PFSK-1 (cell line): ENCODE results near the gene KMT2C.

ENCODE experiments used
- POLR2AphosphoS5 ChIP-seq: IDR thresholded peaks from 2 replicates; pipeline ENCODE4 v1.6.1; 2012; ENCODE audit warnings: low read depth, mild to moderate bottlenecking, control low read depth, low read length, moderate library complexity
- TF ChIP-seq, protein P1 (sequence below), 2 experiments: IDR thresholded peaks; 2 replicates each; pipeline versions ENCODE4 v1.6.1 to v1.8.0; 2011 to 2012; ENCODE audit warnings: low read depth in 2 of 2, low read length in 2 of 2, control low read depth in 1 of 2, inconsistent platforms in 1 of 2, mild to moderate bottlenecking in 1 of 2, moderate library complexity in 1 of 2; ENCODE audit not compliant: insufficient read depth in 1 of 2

DNA sequence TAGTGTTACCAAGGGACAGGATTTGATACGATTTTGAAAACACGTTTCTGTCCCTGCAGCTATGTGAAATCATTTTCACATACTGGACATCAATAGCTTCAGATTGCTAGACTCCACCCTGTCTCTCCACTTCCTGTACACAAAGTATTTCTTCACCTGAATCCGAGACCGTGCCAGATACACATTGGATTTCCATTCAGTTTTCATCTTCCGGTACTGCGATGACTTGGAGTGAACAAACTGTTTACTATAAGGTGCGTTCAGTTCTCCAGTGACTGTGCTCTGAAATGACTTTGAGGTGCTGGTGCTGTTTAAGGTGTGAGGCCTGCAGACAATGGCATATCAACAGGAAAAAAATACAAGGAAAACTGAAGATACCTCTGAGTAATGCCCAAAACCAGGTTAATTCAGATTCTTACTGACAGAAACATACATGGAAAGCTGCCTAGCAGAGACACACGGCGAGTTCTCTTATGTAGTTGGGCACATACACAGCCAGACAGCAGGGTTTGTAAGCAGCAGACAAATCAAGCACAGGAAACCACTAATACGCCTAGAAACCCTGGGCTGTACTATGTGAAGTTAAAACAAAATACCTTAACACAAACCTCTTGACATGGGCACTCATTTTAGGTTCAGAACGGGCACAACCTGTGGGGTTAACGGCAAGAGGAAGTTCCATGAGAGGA is 291.1 kb downstream of the KMT2C start:
- TF ChIP-seq, protein P1, sequence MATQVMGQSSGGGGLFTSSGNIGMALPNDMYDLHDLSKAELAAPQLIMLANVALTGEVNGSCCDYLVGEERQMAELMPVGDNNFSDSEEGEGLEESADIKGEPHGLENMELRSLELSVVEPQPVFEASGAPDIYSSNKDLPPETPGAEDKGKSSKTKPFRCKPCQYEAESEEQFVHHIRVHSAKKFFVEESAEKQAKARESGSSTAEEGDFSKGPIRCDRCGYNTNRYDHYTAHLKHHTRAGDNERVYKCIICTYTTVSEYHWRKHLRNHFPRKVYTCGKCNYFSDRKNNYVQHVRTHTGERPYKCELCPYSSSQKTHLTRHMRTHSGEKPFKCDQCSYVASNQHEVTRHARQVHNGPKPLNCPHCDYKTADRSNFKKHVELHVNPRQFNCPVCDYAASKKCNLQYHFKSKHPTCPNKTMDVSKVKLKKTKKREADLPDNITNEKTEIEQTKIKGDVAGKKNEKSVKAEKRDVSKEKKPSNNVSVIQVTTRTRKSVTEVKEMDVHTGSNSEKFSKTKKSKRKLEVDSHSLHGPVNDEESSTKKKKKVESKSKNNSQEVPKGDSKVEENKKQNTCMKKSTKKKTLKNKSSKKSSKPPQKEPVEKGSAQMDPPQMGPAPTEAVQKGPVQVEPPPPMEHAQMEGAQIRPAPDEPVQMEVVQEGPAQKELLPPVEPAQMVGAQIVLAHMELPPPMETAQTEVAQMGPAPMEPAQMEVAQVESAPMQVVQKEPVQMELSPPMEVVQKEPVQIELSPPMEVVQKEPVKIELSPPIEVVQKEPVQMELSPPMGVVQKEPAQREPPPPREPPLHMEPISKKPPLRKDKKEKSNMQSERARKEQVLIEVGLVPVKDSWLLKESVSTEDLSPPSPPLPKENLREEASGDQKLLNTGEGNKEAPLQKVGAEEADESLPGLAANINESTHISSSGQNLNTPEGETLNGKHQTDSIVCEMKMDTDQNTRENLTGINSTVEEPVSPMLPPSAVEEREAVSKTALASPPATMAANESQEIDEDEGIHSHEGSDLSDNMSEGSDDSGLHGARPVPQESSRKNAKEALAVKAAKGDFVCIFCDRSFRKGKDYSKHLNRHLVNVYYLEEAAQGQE (IDR thresholded peaks at IDR 0.05; ENCODE audit: insufficient read depth in 1 of 2, low read depth in 2 of 2, low read length in 2 of 2), result no peak
- no peak for TF ChIP-seq POLR2AphosphoS5
